Fibroblast of lung (primary cell): ENCODE measurements around the gene OVCA2. TPM values are rescaled to one million over a fixed set of nuclear protein-coding genes. Genes with fewer than 3 reads are reported as not detected.

Source experiments
- DNase-seq, 2 donors: peaks; one replicate each; pipeline versions ENCODE4 v3.0.0 to v3.0.0-alpha.2; 2010; ENCODE audit warnings: low read depth in 2 of 2
- H2AFZ ChIP-seq: 2 replicates; pipeline ENCODE4 v1.5.1; 2012; ENCODE audit warnings: low read length, control low read depth, inconsistent platforms
- H3K27ac ChIP-seq: 2 replicates; pipeline ENCODE4 v1.5.1; 2011; ENCODE audit warnings: low read length, control low read depth; ENCODE audit not compliant: insufficient read depth
- H3K27me3 ChIP-seq: 2 replicates; pipeline ENCODE4 v1.5.1; 2011; ENCODE audit warnings: mild to moderate bottlenecking, low read length; ENCODE audit not compliant: control insufficient read depth, insufficient read depth
- H3K36me3 ChIP-seq: 2 replicates; pipeline ENCODE4 v1.5.1; 2011; ENCODE audit warnings: low read length; ENCODE audit not compliant: control insufficient read depth, insufficient read depth
- H3K4me1 ChIP-seq: 2 replicates; pipeline ENCODE4 v1.5.1; 2011; ENCODE audit warnings: low read length; ENCODE audit not compliant: control insufficient read depth, insufficient read depth; ENCODE audit errors: extremely low read depth
- H3K4me2 ChIP-seq: 2 replicates; pipeline ENCODE4 v1.5.1; 2011; ENCODE audit warnings: low read length, control low read depth; ENCODE audit not compliant: insufficient read depth; ENCODE audit errors: extremely low read depth
- H3K4me3 ChIP-seq, 4 experiments: fragments of 200-600 bp in 1 of 4; sonication (generic) in 1 of 4; replicated peaks in 1 of 4; 2 replicates each; pipeline ENCODE4 v1.5.1; 2011 to 2016; ENCODE audit warnings: low read length in 4 of 4, low read depth in 3 of 4, mild to moderate bottlenecking in 3 of 4, control low read depth in 2 of 4, inconsistent platforms in 1 of 4, mixed read lengths in 1 of 4; ENCODE audit not compliant: insufficient read depth in 1 of 4; ENCODE audit errors: control extremely low read depth in 1 of 4
- H3K79me2 ChIP-seq: 2 replicates; pipeline ENCODE4 v1.5.1; 2012; ENCODE audit warnings: mild to moderate bottlenecking, low read length, inconsistent platforms; ENCODE audit not compliant: control insufficient read depth, insufficient read depth
- H3K9ac ChIP-seq: 2 replicates; pipeline ENCODE4 v1.5.1; 2011; ENCODE audit warnings: mild to moderate bottlenecking, low read length, control low read depth; ENCODE audit not compliant: insufficient read depth
- H3K9me3 ChIP-seq: 2 replicates; pipeline ENCODE4 v1.5.1; 2012; ENCODE audit warnings: low read depth, low read length; ENCODE audit not compliant: control insufficient read depth, insufficient read depth
- H4K20me1 ChIP-seq: 2 replicates; pipeline ENCODE4 v1.5.1; 2011; ENCODE audit warnings: low read length; ENCODE audit not compliant: control insufficient read depth, insufficient read depth; ENCODE audit errors: extremely low read depth
- CTCF ChIP-seq, 2 donors: IDR thresholded peaks in 1 of 2; conservative IDR thresholded peaks in 1 of 2; 1 replicate in 1 of 2; 2 replicates in 1 of 2; pipeline ENCODE4 v1.5.1; 2011 to 2012; ENCODE audit warnings: low read length in 2 of 2, control low read depth in 1 of 2, inconsistent platforms in 1 of 2, low read depth in 1 of 2, mild to moderate bottlenecking in 1 of 2
- EZH2 ChIP-seq: IDR thresholded peaks from 2 replicates; pipeline ENCODE4 v1.5.1; 2012; ENCODE audit warnings: low read length, control low read depth, mild to moderate bottlenecking; ENCODE audit errors: missing control alignments
- polyA plus RNA-seq, 2 donors: library from polyadenylated mRNA; depleted of rRNA in 1 of 2; stranded (reverse) in 1 of 2; unstranded in 1 of 2; fragments of >200 nt; gene quantifications; 2 replicates each; pipeline ENCODE4 v1.2.1, GENCODE V29; 2011 to 2012; ENCODE audit warnings: missing spikeins in 1 of 2
- total RNA-seq: library from RNA; depleted of rRNA; stranded (reverse); fragments of >200 nt; gene quantifications from 2 replicates; pipeline ENCODE4 v1.2.1, GENCODE V29; 2014

Gene OVCA2
- total and polyA plus RNA-seq, 2 donors (not counting 1 experiment from before 2014, with no cell fraction given) = 27.9 to 40.6 TPM

GRCh38 chr17:2064520-2064971, 22.7 kb downstream of the OVCA2 start:
- Histone ChIP-seq H3K36me3 (peaks cover 22% of the 10 kb centered on the region), H4K20me1 (no peaks in the 10 kb centered on the region), H3K27ac (peak overlapping the region; percentile 85), H3K79me2 (peaks cover 27% of the 10 kb centered on the region), H3K4me2 (no peak overlapping the region), H3K4me1 (peaks cover 91% of the 10 kb centered on the region), H3K4me3 (no peak overlapping the region), H2AFZ (no peak overlapping the region), H3K27me3 (no peaks in the 10 kb centered on the region), H3K9ac (peak overlapping the region; percentile 14), H3K9me3 (no peaks in the 10 kb centered on the region)
- TF ChIP-seq EZH2 (no peak), CTCF (conservative IDR thresholded peaks at IDR 0.05 in 1 of 2, IDR thresholded peaks at IDR 0.05 in 1 of 2; ENCODE audit: low read depth in 1 of 2, low read length in 2 of 2) (no peak)
- no peak for DNase-seq

GRCh38 chr17:2064980-2065785, 23.4 kb downstream of the OVCA2 start:
- H3K36me3 ChIP-seq = peaks cover 19% of the 10 kb centered on the region
- no peaks in the 10 kb centered on the region for H3K27me3 ChIP-seq
- H3K4me2 ChIP-seq = no peak overlapping the region
- DNase-seq = peak in 1 of 2 donors; percentile 81
- peaks cover 21% of the 10 kb centered on the region for H3K79me2 ChIP-seq
- no peaks in the 10 kb centered on the region for H4K20me1 ChIP-seq
- no peak overlapping the region for H2AFZ ChIP-seq
- no peaks in the 10 kb centered on the region for H3K9me3 ChIP-seq
- peaks cover 88% of the 10 kb centered on the region for H3K4me1 ChIP-seq
- H3K9ac ChIP-seq = peak overlapping the region; percentile 14
- TF ChIP-seq CTCF (conservative IDR thresholded peaks at IDR 0.05 in 1 of 2, IDR thresholded peaks at IDR 0.05 in 1 of 2; ENCODE audit: low read depth in 1 of 2, low read length in 2 of 2) (peak; percentile 16 to 55), EZH2 (no peak)
- no peak overlapping the region for H3K4me3 ChIP-seq
- H3K27ac ChIP-seq = peak overlapping the region; percentile 85

GRCh38 chr17:2065949-2066400, 24.2 kb downstream of the OVCA2 start:
- Histone ChIP-seq H3K27ac (peak overlapping the region; percentile 85), H3K4me1 (peaks cover 88% of the 10 kb centered on the region), H3K4me3 (no peak overlapping the region), H3K36me3 (peaks cover 15% of the 10 kb centered on the region), H3K79me2 (peaks cover 13% of the 10 kb centered on the region), H3K9me3 (no peaks in the 10 kb centered on the region), H4K20me1 (no peaks in the 10 kb centered on the region), H3K27me3 (no peaks in the 10 kb centered on the region), H3K4me2 (no peak overlapping the region), H3K9ac (no peak overlapping the region), H2AFZ (no peak overlapping the region)
- DNase-seq = no peak
- TF ChIP-seq CTCF (conservative IDR thresholded peaks at IDR 0.05 in 1 of 2, IDR thresholded peaks at IDR 0.05 in 1 of 2; ENCODE audit: low read depth in 1 of 2, low read length in 2 of 2) (no peak), EZH2 (no peak)
